Naive B cell (primary cell): ENCODE data around the gene SLFN12. TPM values are rescaled to one million over a fixed set of nuclear protein-coding genes. Genes with fewer than 3 reads are reported as not detected.
A peak's percentile ranks its signal among the peaks of the same experiment; 100 is the strongest.

Experiments
- ATAC-seq, 2 donors: fragments of 150-1000 bp; cut with Tn5 transposase; 2 replicates each; pipeline ENCODE4 v1.10.0; 2021; ENCODE audit warnings: low read depth in 2 of 2, mild to moderate bottlenecking in 2 of 2, moderate library complexity in 2 of 2
- DNase-seq: peaks from one replicate; pipeline ENCODE4 v3.0.0; 2022
- H3K27ac Mint-ChIP-seq, 6 donors: one replicate each; pipeline ENCODE4 v1.8.0; 2020 to 2022; ENCODE audit warnings: mild to moderate bottlenecking in 6 of 6, mixed read lengths in 6 of 6, moderate library complexity in 5 of 6, inconsistent platforms in 2 of 6
- H3K27me3 Mint-ChIP-seq, 3 donors: one replicate each; pipeline ENCODE4 v1.8.0; 2021 to 2022; ENCODE audit warnings: mixed read lengths in 3 of 3, mild to moderate bottlenecking in 1 of 3
- H3K36me3 Mint-ChIP-seq, 2 donors: one replicate each; pipeline ENCODE4 v1.8.0; 2020 to 2022; ENCODE audit warnings: mixed read lengths in 2 of 2, inconsistent platforms in 1 of 2, mild to moderate bottlenecking in 1 of 2
- H3K4me1 Mint-ChIP-seq, 3 donors: one replicate each; pipeline ENCODE4 v1.8.0; 2020 to 2022; ENCODE audit warnings: mixed read lengths in 3 of 3, inconsistent platforms in 1 of 3, mild to moderate bottlenecking in 1 of 3, moderate library complexity in 1 of 3
- H3K4me3 Mint-ChIP-seq, 8 donors: one replicate each; pipeline ENCODE4 v1.8.0; 2020 to 2022; ENCODE audit warnings: mild to moderate bottlenecking in 8 of 8, mixed read lengths in 8 of 8, moderate library complexity in 8 of 8, inconsistent platforms in 2 of 8
- H3K9me3 Mint-ChIP-seq, 7 donors: one replicate each; pipeline ENCODE4 v1.8.0; 2020 to 2022; ENCODE audit warnings: mixed read lengths in 7 of 7, mild to moderate bottlenecking in 5 of 7, inconsistent platforms in 2 of 7, moderate library complexity in 1 of 7
- polyA plus RNA-seq, 6 donors: library from polyadenylated mRNA; unstranded; fragments of 300-500 nt; fragmentation: Illumina TruSeq; gene quantifications; one replicate each; pipeline ENCODE4 v1.2.3, GENCODE V29; 2021; ENCODE audit warnings: low read depth in 6 of 6

The SLFN12 gene
- polyA plus RNA-seq, 6 donors from 2014 or later, result 1.6 to 4.9 (median 2.4) TPM; not detected in 1

GRCh38 chr17:35390663-35391062 lies 41.6 kb downstream of the SLFN12 start:
- Mint-ChIP-seq H3K36me3 (no peaks in the 10 kb centered on the region), H3K4me1 (peaks cover 0 to 9% (median 0%) of the 10 kb centered on the region in 3 donors)
- no peak for ATAC-seq

DNA sequence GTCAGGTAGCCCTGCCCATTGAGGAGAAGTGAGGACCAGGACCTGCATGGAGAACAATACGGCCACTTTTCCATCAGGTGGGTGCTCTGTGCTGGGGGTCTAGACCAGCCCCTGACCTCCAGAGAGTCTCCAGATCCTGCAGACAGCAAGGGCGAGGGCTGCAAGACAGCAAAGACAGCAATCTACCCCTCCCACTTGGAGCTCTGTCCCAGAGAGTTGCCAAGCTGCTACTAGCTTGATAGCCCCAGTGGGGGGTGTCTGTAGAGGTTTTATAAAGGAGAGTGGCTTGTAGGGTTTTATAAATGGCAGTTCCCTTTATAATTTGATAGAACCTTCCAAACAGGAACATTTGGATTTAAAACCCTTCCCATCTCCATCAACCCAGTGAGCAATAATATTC lies 42.1 kb downstream of the SLFN12 start:
- no peak for DNase-seq
- Mint-ChIP-seq H3K9me3 (no peaks in the 10 kb centered on the region), H3K4me1 (peaks cover 0 to 9% (median 0%) of the 10 kb centered on the region in 3 donors), H3K27ac (no peak overlapping the region), H3K36me3 (no peaks in the 10 kb centered on the region), H3K4me3 (no peak overlapping the region), H3K27me3 (peaks cover 8 to 13% (median 8%) of the 10 kb centered on the region in 3 donors)
- no peak for ATAC-seq

More at GRCh38 chr17:35390663-35391062, 41.6 kb downstream of the SLFN12 start:
- Mint-ChIP-seq H3K27ac (no peak overlapping the region), H3K4me3 (peak overlapping the region in 1 of 8 donors; percentile 28), H3K27me3 (peaks cover 8 to 13% (median 8%) of the 10 kb centered on the region in 3 donors), H3K9me3 (peaks cover 0 to 4% (median 0%) of the 10 kb centered on the region in 7 donors)
- no peak for DNase-seq

DNA sequence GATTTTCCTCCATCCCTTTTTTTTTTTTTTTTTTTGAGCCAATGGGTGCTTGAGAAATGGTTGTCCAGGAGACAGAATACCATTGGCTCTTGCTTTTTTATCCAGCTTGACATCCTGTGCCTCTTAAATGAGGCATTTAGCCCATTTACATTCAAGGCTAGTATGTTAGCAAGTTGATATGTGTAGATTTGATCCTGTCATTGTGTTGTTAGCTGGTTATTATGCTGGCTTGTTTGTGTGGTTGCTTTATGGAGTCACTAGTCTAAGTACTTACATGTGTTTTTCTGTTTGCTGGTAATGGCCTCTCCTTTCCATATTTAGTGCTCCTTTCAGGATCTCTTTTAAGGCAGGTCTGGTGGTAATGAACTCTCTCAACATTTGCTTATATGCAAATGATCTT lies 44.8 kb downstream of the SLFN12 start:
- Mint-ChIP-seq H3K9me3 (no peaks in the 10 kb centered on the region), H3K36me3 (no peaks in the 10 kb centered on the region), H3K4me1 (peaks cover 2 to 18% (median 4%) of the 10 kb centered on the region in 3 donors), H3K4me3 (no peak overlapping the region), H3K27me3 (peaks cover 0 to 9% (median 0%) of the 10 kb centered on the region in 3 donors), H3K27ac (no peak overlapping the region)
- ATAC-seq, result no peak
- DNase-seq, result no peak

- no peaks in the 10 kb centered on the region for H3K27me3 Mint-ChIP-seq
- peaks cover 0 to 5% (median 0%) of the 10 kb centered on the region in 7 donors for H3K9me3 Mint-ChIP-seq
- H3K4me3 Mint-ChIP-seq, result peak overlapping the region in 1 of 8 donors; percentile 14
- no peak overlapping the region for H3K27ac Mint-ChIP-seq
- H3K4me1 Mint-ChIP-seq, result peaks cover 26 to 44% (median 40%) of the 10 kb centered on the region in 3 donors
- ATAC-seq (no peak), DNase-seq (no peak)
- H3K36me3 Mint-ChIP-seq, result no peaks in the 10 kb centered on the region
These were observed 54.6 kb downstream of the SLFN12 start for GRCh38 chr17:35377706-35378105.

- H3K9me3 Mint-ChIP-seq, result peaks cover 0 to 3% (median 0%) of the 10 kb centered on the region in 7 donors
- H3K36me3 Mint-ChIP-seq, result no peaks in the 10 kb centered on the region
- H3K4me1 Mint-ChIP-seq, result peaks cover 21 to 39% (median 35%) of the 10 kb centered on the region in 3 donors
- DNase-seq (no peak), ATAC-seq (no peak)
- no peaks in the 10 kb centered on the region for H3K27me3 Mint-ChIP-seq
- H3K27ac Mint-ChIP-seq, result no peak overlapping the region
- H3K4me3 Mint-ChIP-seq, result peak overlapping the region in 1 of 8 donors; percentile 56
These were observed 55.2 kb downstream of the SLFN12 start for GRCh38 chr17:35377068-35377467.

GRCh38 chr17:35376245-35376644 lies 56.1 kb downstream of the SLFN12 start:
- Mint-ChIP-seq H3K9me3 (peaks cover 0 to under 1% (median 0%) of the 10 kb centered on the region in 7 donors), H3K36me3 (no peaks in the 10 kb centered on the region), H3K27me3 (no peaks in the 10 kb centered on the region), H3K27ac (peak overlapping the region in 3 of 6 donors; percentile 3 to 56 (median 3)), H3K4me1 (peaks cover 17 to 38% (median 32%) of the 10 kb centered on the region in 3 donors), H3K4me3 (peak overlapping the region in 4 of 8 donors; percentile 3 to 53 (median 36))
- no peak for ATAC-seq
- DNase-seq, result no peak

- no peaks in the 10 kb centered on the region for H3K27me3 Mint-ChIP-seq
- ATAC-seq, result no peak
- H3K4me3 Mint-ChIP-seq, result peak overlapping the region; percentile 96 to 100 (median 99)
- peaks cover 5 to 7% of the 10 kb centered on the region in 2 donors for H3K36me3 Mint-ChIP-seq
- peak overlapping the region; percentile 9 to 98 (median 96) for H3K27ac Mint-ChIP-seq
- peaks cover 0 to 8% (median 1%) of the 10 kb centered on the region in 7 donors for H3K9me3 Mint-ChIP-seq
- peaks cover 14 to 47% (median 25%) of the 10 kb centered on the region in 3 donors for H3K4me1 Mint-ChIP-seq
- DNase-seq, result no peak
These were observed 57.4 kb downstream of the SLFN12 start for GRCh38 chr17:35374766-35375344.

DNA sequence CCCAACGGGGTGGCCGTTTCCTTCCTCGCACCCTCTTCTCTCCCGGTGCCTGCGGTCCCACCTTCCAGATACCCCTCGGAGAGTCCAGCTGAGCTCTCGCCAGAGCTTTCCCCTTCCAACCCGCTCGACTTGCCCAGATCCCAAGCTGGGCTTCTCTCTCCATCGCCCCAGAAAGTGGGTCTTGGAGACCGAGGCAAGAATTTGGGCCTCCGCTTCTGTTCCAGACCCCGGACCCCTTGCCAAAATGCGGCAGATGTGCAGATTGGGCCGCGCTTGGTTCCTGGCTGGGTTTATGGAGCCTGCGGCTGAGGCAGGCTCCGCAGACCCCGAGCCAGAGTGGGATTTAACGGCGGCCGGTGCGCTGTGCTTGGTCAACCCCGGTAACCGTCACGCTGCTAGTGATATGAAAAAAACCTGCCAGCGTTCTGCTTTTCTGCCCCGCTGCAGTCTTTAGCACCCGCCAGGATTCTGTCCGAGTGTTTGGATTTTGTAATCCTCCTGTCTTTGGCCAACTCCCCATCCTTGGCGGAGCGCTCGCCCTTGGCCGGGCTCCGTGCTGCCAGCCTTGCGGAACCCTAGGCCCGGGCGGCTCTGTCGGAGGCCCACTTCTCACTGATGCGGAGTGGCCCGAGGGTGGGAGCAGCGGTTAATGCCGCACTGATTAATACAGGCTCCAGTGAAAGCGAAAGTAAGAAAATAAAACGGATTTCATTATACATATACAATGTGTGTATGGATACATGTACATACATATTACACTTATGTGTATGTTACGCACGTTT lies 58.1 kb downstream of the SLFN12 start:
- peak; percentile 33 for DNase-seq
- peak overlapping the region; percentile 91 to 98 (median 96) for H3K27ac Mint-ChIP-seq
- H3K4me1 Mint-ChIP-seq, result peaks cover 14 to 47% (median 25%) of the 10 kb centered on the region in 3 donors
- ATAC-seq, result peak; percentile 50 to 52
- peak overlapping the region; percentile 96 to 100 (median 99) for H3K4me3 Mint-ChIP-seq
- H3K27me3 Mint-ChIP-seq, result no peaks in the 10 kb centered on the region
- peaks cover 5 to 7% of the 10 kb centered on the region in 2 donors for H3K36me3 Mint-ChIP-seq
- peaks cover 0 to 12% (median 2%) of the 10 kb centered on the region in 7 donors for H3K9me3 Mint-ChIP-seq

- Mint-ChIP-seq H3K27me3 (no peaks in the 10 kb centered on the region), H3K4me1 (peaks cover 14 to 49% (median 28%) of the 10 kb centered on the region in 3 donors), H3K4me3 (peak within 1 kb of the TSS; percentile 96 to 100 (median 99)), H3K36me3 (peaks cover 5 to 7% of the 10 kb centered on the region in 2 donors), H3K9me3 (peaks cover 0 to 12% (median 2%) of the 10 kb centered on the region in 7 donors), H3K27ac (peak within 1 kb of the TSS; percentile 91 to 98 (median 96))
- peak; percentile 80 for ATAC-seq
- peak; percentile 64 for DNase-seq
These were observed 58.7 kb downstream of the SLFN12 start, which contains the start of gene SLFN11 for GRCh38 chr17:35373534-35373983. Gene SLFN11, minus strand, starts transcription at chr17:35373621. Its CDS starts 9,814 bp downstream, at chr17:35363807.

DNA sequence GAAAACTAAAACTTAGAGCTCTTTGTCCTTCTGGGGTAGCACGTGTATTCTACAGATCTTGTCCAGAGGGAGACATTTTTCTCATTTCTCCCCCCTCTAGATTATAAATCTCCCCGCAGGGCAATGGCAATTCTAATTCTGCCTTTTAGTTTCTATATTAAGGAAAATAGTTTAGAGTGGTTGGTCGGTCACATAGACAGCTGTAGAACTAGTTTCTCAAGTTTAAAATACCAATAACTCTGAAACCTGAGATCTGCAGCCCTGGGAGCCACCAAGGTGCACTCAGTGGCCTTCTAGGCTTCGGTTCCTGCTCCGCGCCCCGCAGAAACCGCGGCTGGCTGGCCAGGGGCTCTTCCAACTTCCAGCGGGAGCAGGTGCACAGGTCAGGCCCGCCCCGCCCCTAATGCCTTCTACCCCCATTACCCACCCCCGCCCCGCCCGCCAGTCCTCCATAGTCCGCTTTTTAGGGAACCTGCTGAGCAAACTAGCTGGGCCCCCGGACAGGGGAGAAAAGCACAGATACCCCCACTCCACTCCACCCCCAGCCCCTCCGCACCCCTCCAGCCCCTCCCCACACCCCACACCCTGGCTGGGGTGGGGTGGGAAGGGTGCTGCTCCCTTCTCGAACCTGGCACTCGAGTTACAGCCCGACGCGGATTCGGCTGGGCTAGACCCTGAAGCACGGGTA lies 59.3 kb downstream of the SLFN12 start:
- peaks cover 5 to 7% of the 10 kb centered on the region in 2 donors for H3K36me3 Mint-ChIP-seq
- H3K4me1 Mint-ChIP-seq, result peaks cover 17 to 54% (median 34%) of the 10 kb centered on the region in 3 donors
- DNase-seq, result peak; percentile 33
- H3K27ac Mint-ChIP-seq, result peak overlapping the region; percentile 44 to 98 (median 95)
- peaks cover 0 to 12% (median 2%) of the 10 kb centered on the region in 7 donors for H3K9me3 Mint-ChIP-seq
- peak overlapping the region; percentile 96 to 100 (median 99) for H3K4me3 Mint-ChIP-seq
- no peaks in the 10 kb centered on the region for H3K27me3 Mint-ChIP-seq
- ATAC-seq, result peak; percentile 38 to 42

DNA sequence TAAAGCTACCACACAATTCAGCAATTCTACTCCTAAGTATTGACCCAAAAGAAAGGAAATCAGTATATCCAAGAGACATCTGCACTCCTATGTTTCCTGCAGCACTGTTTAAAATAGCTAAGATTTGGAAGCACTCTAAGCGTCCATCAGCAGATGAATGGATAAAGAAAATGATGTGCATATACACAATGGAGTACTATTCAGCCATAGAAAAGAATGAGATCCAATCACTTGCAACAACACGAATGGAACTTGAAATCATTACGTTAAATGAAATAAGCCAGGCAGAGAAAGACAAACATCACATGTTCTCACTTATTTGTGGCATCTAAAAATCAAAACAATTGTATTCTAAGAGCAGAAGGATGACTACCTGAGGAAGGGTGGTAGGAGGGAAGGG lies 60.4 kb downstream of the SLFN12 start:
- ATAC-seq, result no peak
- H3K27me3 Mint-ChIP-seq, result no peaks in the 10 kb centered on the region
- peaks cover 5 to 7% of the 10 kb centered on the region in 2 donors for H3K36me3 Mint-ChIP-seq
- H3K9me3 Mint-ChIP-seq, result peaks cover 0 to 12% (median 2%) of the 10 kb centered on the region in 7 donors
- peak overlapping the region in 1 of 6 donors; percentile 85 for H3K27ac Mint-ChIP-seq
- no peak for DNase-seq
- peak overlapping the region in 6 of 8 donors; percentile 14 to 97 (median 70) for H3K4me3 Mint-ChIP-seq
- peaks cover 21 to 59% (median 45%) of the 10 kb centered on the region in 3 donors for H3K4me1 Mint-ChIP-seq

DNA sequence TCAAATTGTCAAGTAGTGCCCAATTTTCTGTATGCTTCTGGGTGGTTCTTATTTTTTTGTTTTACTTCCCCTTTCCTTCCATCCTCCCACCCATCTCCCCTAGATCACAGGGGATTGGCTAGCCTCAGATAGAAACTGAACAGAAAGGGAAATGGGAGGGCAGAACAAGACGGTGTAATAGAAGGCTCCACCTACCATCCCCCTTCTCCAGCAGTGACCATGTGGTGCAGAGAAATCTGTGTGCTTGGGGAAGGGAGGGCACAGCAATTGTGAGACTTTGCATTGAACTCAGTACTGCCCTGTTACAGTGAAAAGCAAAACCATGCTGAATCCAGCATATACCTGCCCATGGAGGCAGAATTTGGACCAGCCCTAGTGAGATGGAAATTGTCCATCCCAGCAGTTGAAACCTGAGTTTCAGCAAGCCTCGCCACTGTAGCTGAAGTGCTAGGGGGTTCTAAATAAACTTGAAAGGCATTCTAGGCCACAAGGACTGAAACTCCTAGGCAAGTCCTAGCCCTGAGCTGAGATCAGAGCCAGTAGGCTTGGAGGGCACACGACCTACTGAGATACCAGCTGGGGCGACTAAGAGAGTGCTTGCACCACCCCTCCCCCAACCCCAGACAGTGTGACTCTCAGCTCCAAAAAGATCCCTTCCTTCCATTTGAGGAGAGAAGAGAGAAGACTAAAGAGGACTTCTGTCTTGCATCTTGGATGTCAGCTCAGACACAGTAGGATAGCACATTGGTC lies 64.0 kb downstream of the SLFN12 start:
- Mint-ChIP-seq H3K27me3 (no peaks in the 10 kb centered on the region), H3K9me3 (peaks cover 0 to 12% (median 2%) of the 10 kb centered on the region in 7 donors), H3K36me3 (peaks cover 10 to 17% of the 10 kb centered on the region in 2 donors), H3K27ac (peak overlapping the region; percentile 36 to 87 (median 59)), H3K4me1 (peaks cover 24 to 41% (median 39%) of the 10 kb centered on the region in 3 donors), H3K4me3 (peak overlapping the region; percentile 32 to 87 (median 79))
- DNase-seq (peak; percentile 79), ATAC-seq (peak; percentile 100)
